SK-N-SH (cell line): Measurements from ENCODE around the gene KCNH4. TPM values are rescaled to one million over a fixed set of nuclear protein-coding genes. Genes with fewer than 3 reads are reported as not detected.
"Not testable (repeated sequence)": the region's sequence is repeated elsewhere in the genome, so short reads cannot be mapped to it uniquely, and the experiment has no call there.

ENCODE experiments used
- CTCF ChIA-PET: fragments of 300-600, 350-600 bp; formaldehyde crosslinking; extraction: SDS; loops from one replicate; lab custom pipeline; 2021; lab: Yijun Ruan, JAX
- POLR2A ChIA-PET: fragments of 350-600 bp; sonication (Branson Sonifier 250); formaldehyde crosslinking; extraction: SDS; loops from one replicate; lab custom pipeline; 2020; ENCODE audit warnings: antibody characterized with exemption, inconsistent platforms; lab: Yijun Ruan, JAX
- DNase-seq: peaks from one replicate; pipeline ENCODE4 v3.0.0; 2012
- H2AFZ ChIP-seq: fragments of 200-600 bp; sonication (generic); 2 replicates; pipeline ENCODE4 v1.8.1; 2016; ENCODE audit warnings: antibody characterized with exemption, mild to moderate bottlenecking, low read depth
- H3F3A ChIP-seq: fragments of 200-600 bp; sonication (generic); replicated peaks from 2 replicates; pipeline ENCODE3; 2016; ENCODE audit warnings: antibody characterized with exemption, mild to moderate bottlenecking; ENCODE audit not compliant: insufficient read depth
- H3K27ac ChIP-seq, 2 experiments: fragments of 200-500 bp in 1 of 2; fragments of 200-600 bp in 1 of 2; sonication (Bioruptor generic) in 1 of 2; sonication (generic), shearing (Covaris generic) in 1 of 2; 2 replicates each; pipeline versions ENCODE4 v1.5.1 to v1.6.1; 2014 to 2016; ENCODE audit warnings: low read depth in 2 of 2, inconsistent platforms in 1 of 2, low read length in 1 of 2, mild to moderate bottlenecking in 1 of 2, mixed read lengths in 1 of 2
- H3K27me3 ChIP-seq: fragments of 200-600 bp; sonication (generic), shearing (Covaris generic); 2 replicates; pipeline ENCODE4 v1.6.1; 2016; ENCODE audit warnings: mixed run types; ENCODE audit not compliant: insufficient read depth
- H3K36me3 ChIP-seq, 2 experiments: fragments of 200-500 bp in 1 of 2; fragments of 200-600 bp in 1 of 2; sonication (Bioruptor generic) in 1 of 2; sonication (generic) in 1 of 2; replicated peaks in 1 of 2; 2 replicates each; pipeline versions ENCODE3 to v1.5.1; 2014 to 2016; ENCODE audit warnings: low read length in 1 of 2, mild to moderate bottlenecking in 1 of 2; ENCODE audit not compliant: insufficient read depth in 2 of 2, control insufficient read depth in 1 of 2
- H3K4me1 ChIP-seq, 2 experiments: fragments of 200-500 bp in 1 of 2; fragments of 200-600 bp in 1 of 2; sonication (Bioruptor generic) in 1 of 2; sonication (generic), shearing (Covaris generic) in 1 of 2; 2 replicates each; pipeline versions ENCODE4 v1.5.1 to v1.6.1; 2014 to 2016; ENCODE audit warnings: low read depth in 1 of 2, low read length in 1 of 2, mixed run types in 1 of 2; ENCODE audit not compliant: insufficient read depth in 2 of 2, control insufficient read depth in 1 of 2
- H3K4me2 ChIP-seq: fragments of 200-600 bp; sonication (generic), shearing (Covaris generic); 2 replicates; pipeline ENCODE4 v1.6.1; 2017; ENCODE audit warnings: mixed run types
- H3K4me3 ChIP-seq, 2 experiments: fragments of 200-500 bp in 1 of 2; fragments of 200-600 bp in 1 of 2; sonication (Bioruptor generic) in 1 of 2; sonication (generic), shearing (Covaris generic) in 1 of 2; 2 replicates each; pipeline versions ENCODE4 v1.5.1 to v1.8.1; 2014 to 2016; ENCODE audit warnings: low read depth in 2 of 2, inconsistent platforms in 1 of 2, low read length in 1 of 2, mild to moderate bottlenecking in 1 of 2, mixed read lengths in 1 of 2, moderate library complexity in 1 of 2
- H3K79me2 ChIP-seq: fragments of 200-600 bp; sonication (generic); 2 replicates; pipeline ENCODE4 v1.8.1; 2017; ENCODE audit warnings: mild to moderate bottlenecking; ENCODE audit not compliant: insufficient read depth
- H3K9ac ChIP-seq: fragments of 200-600 bp; sonication (generic); 2 replicates; pipeline ENCODE4 v1.6.1; 2017; ENCODE audit warnings: mixed run types
- H3K9me2 ChIP-seq: fragments of 200-600 bp; sonication (generic); 2 replicates; pipeline ENCODE4 v1.6.1; 2017; ENCODE audit warnings: mixed run types
- H3K9me3 ChIP-seq: fragments of 200-600 bp; sonication (generic); 2 replicates; pipeline ENCODE4 v1.6.1; 2017; ENCODE audit warnings: mixed run types, mild to moderate bottlenecking, moderate library complexity
- H4K20me1 ChIP-seq: fragments of 200-600 bp; sonication (generic); 2 replicates; pipeline ENCODE4 v1.6.1; 2017; ENCODE audit warnings: mild to moderate bottlenecking, mixed run types; ENCODE audit not compliant: insufficient read depth
- CHD2 ChIP-seq: fragments of 150-350 bp; IDR thresholded peaks from 2 replicates; pipeline ENCODE4 v1.6.1; 2018; ENCODE audit warnings: low read length; ENCODE audit not compliant: partially characterized antibody
- ELF1 ChIP-seq: IDR thresholded peaks from 2 replicates; pipeline ENCODE4 v1.4.0; 2012
- EP300 ChIP-seq, 2 experiments: IDR thresholded peaks; 2 replicates each; pipeline versions ENCODE4 v1.4.0 to v1.6.1; 2012; ENCODE audit warnings: borderline replicate concordance in 1 of 2, low read depth in 1 of 2, low read length in 1 of 2
- EZH2phosphoT487 ChIP-seq: fragments of 200-600 bp; sonication (generic); IDR thresholded peaks from 2 replicates; pipeline ENCODE4 v1.6.1; 2017; ENCODE audit warnings: low read depth, mixed run types, mild to moderate bottlenecking, antibody characterized with exemption, moderate library complexity, borderline replicate concordance
- FOXJ3 ChIP-seq: sonication (generic); formaldehyde crosslinking; IDR thresholded peaks from 2 replicates; pipeline ENCODE4 v1.5.1; 2020; ENCODE audit warnings: mild to moderate bottlenecking, missing genetic modification reagents
- JUND ChIP-seq: IDR thresholded peaks from 2 replicates; pipeline ENCODE4 v1.4.0; 2012
- MEF2A ChIP-seq: IDR thresholded peaks from 2 replicates; pipeline ENCODE4 v1.4.0; 2012; ENCODE audit warnings: low read depth, borderline replicate concordance
- NFIC ChIP-seq: IDR thresholded peaks from 2 replicates; pipeline ENCODE4 v1.4.0; 2012; ENCODE audit warnings: borderline replicate concordance
- NRF1 ChIP-seq: IDR thresholded peaks from 2 replicates; pipeline ENCODE4 v1.6.1; 2012; ENCODE audit warnings: low read depth, mild to moderate bottlenecking, low read length
- RXRA ChIP-seq: IDR thresholded peaks from 2 replicates; pipeline ENCODE4 v1.4.0; 2012; ENCODE audit warnings: low read depth, mild to moderate bottlenecking, borderline replicate concordance
- SIN3A ChIP-seq: IDR thresholded peaks from 2 replicates; pipeline ENCODE4 v1.6.1; 2012; ENCODE audit warnings: low read depth, mild to moderate bottlenecking, low read length, moderate library complexity, borderline replicate concordance
- TCF12 ChIP-seq: IDR thresholded peaks from 2 replicates; pipeline ENCODE4 v1.4.0; 2012
- WGBS: methylation state at CpG from one replicate; pipeline ENCODE4 v1.1.6; 2017; ENCODE audit warnings: low lambda C conversion rate; 5-methylcytosine and 5-hydroxymethylcytosine counted together
- polyA plus RNA-seq, 3 experiments: library from polyadenylated mRNA; depleted of rRNA; stranded (reverse); fragments of >200 nt; gene quantifications; 2 replicates each; pipeline ENCODE4 v1.2.3, GENCODE V29; 2012
- TF ChIP-seq, protein P1 (sequence below): IDR thresholded peaks from 2 replicates; pipeline ENCODE4 v1.6.1; 2012; ENCODE audit warnings: mild to moderate bottlenecking, low read depth, low read length, moderate library complexity
- TF ChIP-seq, protein P2 (sequence below): IDR thresholded peaks from 2 replicates; pipeline ENCODE4; 2012
- TF ChIP-seq, protein P3 (sequence below): fragments of 150-350 bp; IDR thresholded peaks from 2 replicates; pipeline ENCODE4 v1.6.1; 2016; ENCODE audit warnings: mild to moderate bottlenecking, low read depth, low read length

KCNH4 gene
- polyA plus RNA-seq, 1 of the 3 experiments (the other 2 are of a cell fraction): 0.46 TPM

DNA sequence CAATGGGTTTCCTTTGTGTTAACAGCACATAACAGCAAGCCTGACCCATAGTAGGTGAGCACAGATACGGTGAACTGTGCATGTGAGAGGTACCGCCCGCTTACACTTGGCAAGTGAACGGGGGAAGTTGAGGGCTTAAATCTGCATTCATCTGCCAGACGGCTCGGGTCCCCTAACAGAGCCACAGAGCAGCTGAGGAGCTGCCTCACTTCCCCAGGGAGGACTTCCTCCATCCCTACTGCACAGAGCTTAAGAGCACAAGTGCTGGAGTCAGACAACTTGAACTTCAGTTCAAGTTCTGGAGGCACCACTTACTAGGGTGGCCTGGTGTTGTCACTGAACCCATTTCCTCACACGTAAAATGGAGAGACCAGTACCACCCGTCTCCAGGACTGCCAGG lies 39.6 kb downstream of the KCNH4 start (continued):
- TF ChIP-seq, protein P1, sequence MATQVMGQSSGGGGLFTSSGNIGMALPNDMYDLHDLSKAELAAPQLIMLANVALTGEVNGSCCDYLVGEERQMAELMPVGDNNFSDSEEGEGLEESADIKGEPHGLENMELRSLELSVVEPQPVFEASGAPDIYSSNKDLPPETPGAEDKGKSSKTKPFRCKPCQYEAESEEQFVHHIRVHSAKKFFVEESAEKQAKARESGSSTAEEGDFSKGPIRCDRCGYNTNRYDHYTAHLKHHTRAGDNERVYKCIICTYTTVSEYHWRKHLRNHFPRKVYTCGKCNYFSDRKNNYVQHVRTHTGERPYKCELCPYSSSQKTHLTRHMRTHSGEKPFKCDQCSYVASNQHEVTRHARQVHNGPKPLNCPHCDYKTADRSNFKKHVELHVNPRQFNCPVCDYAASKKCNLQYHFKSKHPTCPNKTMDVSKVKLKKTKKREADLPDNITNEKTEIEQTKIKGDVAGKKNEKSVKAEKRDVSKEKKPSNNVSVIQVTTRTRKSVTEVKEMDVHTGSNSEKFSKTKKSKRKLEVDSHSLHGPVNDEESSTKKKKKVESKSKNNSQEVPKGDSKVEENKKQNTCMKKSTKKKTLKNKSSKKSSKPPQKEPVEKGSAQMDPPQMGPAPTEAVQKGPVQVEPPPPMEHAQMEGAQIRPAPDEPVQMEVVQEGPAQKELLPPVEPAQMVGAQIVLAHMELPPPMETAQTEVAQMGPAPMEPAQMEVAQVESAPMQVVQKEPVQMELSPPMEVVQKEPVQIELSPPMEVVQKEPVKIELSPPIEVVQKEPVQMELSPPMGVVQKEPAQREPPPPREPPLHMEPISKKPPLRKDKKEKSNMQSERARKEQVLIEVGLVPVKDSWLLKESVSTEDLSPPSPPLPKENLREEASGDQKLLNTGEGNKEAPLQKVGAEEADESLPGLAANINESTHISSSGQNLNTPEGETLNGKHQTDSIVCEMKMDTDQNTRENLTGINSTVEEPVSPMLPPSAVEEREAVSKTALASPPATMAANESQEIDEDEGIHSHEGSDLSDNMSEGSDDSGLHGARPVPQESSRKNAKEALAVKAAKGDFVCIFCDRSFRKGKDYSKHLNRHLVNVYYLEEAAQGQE: no peak
- TF ChIP-seq NFIC: no peak
- TF ChIP-seq NRF1: no peak
- TF ChIP-seq ELF1: no peak
- TF ChIP-seq SIN3A: no peak

DNA sequence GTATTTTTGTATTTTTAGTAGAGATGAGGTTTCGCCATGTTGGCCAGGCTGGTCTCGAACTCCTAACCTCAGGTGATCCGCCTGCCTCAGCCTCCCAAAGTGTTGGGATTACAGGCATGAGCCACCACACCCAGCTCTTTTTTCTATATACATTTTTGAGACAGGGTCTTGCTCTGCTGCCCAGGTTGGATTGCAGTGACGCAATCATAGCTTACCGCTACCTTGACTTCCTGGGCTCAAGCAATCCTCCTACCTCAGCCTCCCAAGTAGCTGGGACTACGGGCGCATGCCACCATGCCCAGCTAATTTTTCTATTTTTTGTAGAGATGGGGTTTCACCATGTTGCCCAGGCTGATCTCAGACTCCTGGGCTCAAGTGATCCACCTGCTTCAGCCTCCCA lies 40.3 kb downstream of the KCNH4 start:
- H3F3A ChIP-seq, H3K27me3 ChIP-seq, H3K9ac ChIP-seq, H2AFZ ChIP-seq, H3K27ac ChIP-seq, H3K9me3 ChIP-seq, H3K9me2 ChIP-seq, H3K4me3 ChIP-seq, DNase-seq, POLR2A ChIA-PET, H3K4me2 ChIP-seq: not testable (repeated sequence)
- H3K36me3 ChIP-seq: peaks cover 11 to 21% of the 10 kb centered on the region in 2 experiments
- CTCF ChIA-PET: interaction anchor here (1.1 kb wide), 1 partner anchor 175 kb away, joined by 3 read pairs; no protein-coding TSS in a partner anchor
- peaks cover 8 to 18% of the 10 kb centered on the region in 2 experiments; a peak in 2 of 4 replicates for H3K4me1 ChIP-seq
- H3K79me2 ChIP-seq: peaks cover 97% of the 10 kb centered on the region
- WGBS: 97% methylated on average over 7 of the region's 7 CpGs
- peaks cover 70% of the 10 kb centered on the region for H4K20me1 ChIP-seq

DNA sequence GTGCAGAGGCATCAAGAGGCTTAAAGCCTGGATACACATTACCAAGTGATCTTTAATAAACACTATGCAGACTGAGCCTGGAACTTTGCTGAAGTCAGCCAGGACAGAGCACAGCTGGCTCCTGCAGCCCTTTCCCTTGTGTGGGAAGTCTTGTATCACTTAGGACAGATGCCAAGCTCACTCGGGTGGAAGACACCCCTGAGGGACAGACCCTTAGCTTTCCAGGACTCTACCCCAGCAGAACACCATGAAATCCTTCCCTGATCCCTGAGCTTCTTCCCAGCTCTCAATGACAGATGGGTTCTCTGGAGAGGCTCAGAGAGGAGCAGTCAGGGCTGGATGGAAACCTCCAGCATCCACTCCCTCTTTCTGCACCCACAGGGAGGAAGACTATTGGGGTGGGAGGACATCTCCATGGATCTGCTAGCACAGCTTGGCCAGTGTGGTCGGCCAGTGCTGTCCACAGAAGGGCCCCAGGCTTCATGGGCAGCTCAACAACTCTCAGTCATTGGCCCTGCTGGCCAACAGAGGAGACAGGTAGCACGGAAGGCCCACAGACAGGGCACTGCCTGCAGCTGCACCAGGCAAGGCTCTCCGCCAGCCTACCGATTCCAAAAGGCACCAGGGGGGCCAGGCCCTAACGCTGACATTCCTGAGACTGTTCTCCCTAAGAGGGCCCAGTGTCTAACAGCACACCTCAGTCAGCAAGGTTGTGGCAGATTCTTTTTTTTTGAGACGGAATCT lies 42.0 kb downstream of the KCNH4 start:
- no peak overlapping the region for H2AFZ ChIP-seq
- CTCF ChIA-PET: interaction anchor here (1.3 kb wide), 1 partner anchor 20 kb away, joined by 3 read pairs; no protein-coding TSS in a partner anchor
- H3F3A ChIP-seq: no peaks in the 10 kb centered on the region
- TF ChIP-seq, protein P2, sequence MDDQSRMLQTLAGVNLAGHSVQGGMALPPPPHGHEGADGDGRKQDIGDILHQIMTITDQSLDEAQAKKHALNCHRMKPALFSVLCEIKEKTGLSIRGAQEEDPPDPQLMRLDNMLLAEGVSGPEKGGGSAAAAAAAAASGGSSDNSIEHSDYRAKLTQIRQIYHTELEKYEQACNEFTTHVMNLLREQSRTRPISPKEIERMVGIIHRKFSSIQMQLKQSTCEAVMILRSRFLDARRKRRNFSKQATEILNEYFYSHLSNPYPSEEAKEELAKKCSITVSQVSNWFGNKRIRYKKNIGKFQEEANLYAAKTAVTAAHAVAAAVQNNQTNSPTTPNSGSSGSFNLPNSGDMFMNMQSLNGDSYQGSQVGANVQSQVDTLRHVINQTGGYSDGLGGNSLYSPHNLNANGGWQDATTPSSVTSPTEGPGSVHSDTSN: no peak
- TF ChIP-seq EZH2phosphoT487 (no peak), CHD2 (no peak), ELF1 (no peak), RXRA (no peak), JUND (no peak), FOXJ3 (no peak), TCF12 (no peak), EP300 (IDR thresholded peaks at IDR 0.05; ENCODE audit: borderline replicate concordance in 1 of 2, low read depth in 1 of 2, low read length in 1 of 2) (no peak), MEF2A (no peak)
- TF ChIP-seq, protein P3, sequence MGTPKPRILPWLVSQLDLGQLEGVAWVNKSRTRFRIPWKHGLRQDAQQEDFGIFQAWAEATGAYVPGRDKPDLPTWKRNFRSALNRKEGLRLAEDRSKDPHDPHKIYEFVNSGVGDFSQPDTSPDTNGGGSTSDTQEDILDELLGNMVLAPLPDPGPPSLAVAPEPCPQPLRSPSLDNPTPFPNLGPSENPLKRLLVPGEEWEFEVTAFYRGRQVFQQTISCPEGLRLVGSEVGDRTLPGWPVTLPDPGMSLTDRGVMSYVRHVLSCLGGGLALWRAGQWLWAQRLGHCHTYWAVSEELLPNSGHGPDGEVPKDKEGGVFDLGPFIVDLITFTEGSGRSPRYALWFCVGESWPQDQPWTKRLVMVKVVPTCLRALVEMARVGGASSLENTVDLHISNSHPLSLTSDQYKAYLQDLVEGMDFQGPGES: no peak
- TF ChIP-seq, protein P1: no peak

More for the DNA sequence above, 42.0 kb downstream of the KCNH4 start:
- Histone ChIP-seq H3K4me1 (peaks cover 13 to 23% of the 10 kb centered on the region in 2 experiments; a peak in 2 of 4 replicates), H3K36me3 (peaks cover 11 to 14% of the 10 kb centered on the region in 2 experiments), H3K27ac (no peak overlapping the region), H3K27me3 (no peaks in the 10 kb centered on the region), H3K9me2 (no peaks in the 10 kb centered on the region), H4K20me1 (peaks cover 67% of the 10 kb centered on the region), H3K9me3 (no peaks in the 10 kb centered on the region), H3K9ac (no peak overlapping the region), H3K79me2 (peaks cover 99% of the 10 kb centered on the region), H3K4me2 (no peak overlapping the region), H3K4me3 (no peak overlapping the region)
- no peak for DNase-seq
- POLR2A ChIA-PET: interaction anchor here (0.7 kb wide), 1 partner anchor 108 kb away, joined by 3 read pairs; no protein-coding TSS in a partner anchor
- WGBS: 84% methylated on average over 6 of the region's 7 CpGs
